Muscle layer of duodenum (tissue), 2 donors: ENCODE data around the gene CFAP298.
"Not testable (repeated sequence)": the region's sequence is repeated elsewhere in the genome, so short reads cannot be mapped to it uniquely, and the experiment has no call there.

Source experiments
- H3K27ac ChIP-seq: one replicate; pipeline ENCODE4 v1.7.0; 2013; ENCODE audit warnings: mild to moderate bottlenecking, low read length
- H3K27me3 ChIP-seq: one replicate; pipeline ENCODE4 v1.7.0; 2013; ENCODE audit warnings: low read depth, mild to moderate bottlenecking, control low read depth, low read length
- H3K36me3 ChIP-seq, 2 donors: one replicate each; pipeline ENCODE4 v1.7.0; 2013; ENCODE audit warnings: low read length in 2 of 2, control low read depth in 1 of 2, mild to moderate bottlenecking in 1 of 2; ENCODE audit not compliant: insufficient read depth in 2 of 2, control insufficient read depth in 1 of 2
- H3K4me1 ChIP-seq, 2 donors: one replicate each; pipeline ENCODE4 v1.7.0; 2013; ENCODE audit warnings: low read length in 2 of 2, mild to moderate bottlenecking in 2 of 2, control low read depth in 1 of 2, moderate library complexity in 1 of 2; ENCODE audit not compliant: insufficient read depth in 2 of 2, control insufficient read depth in 1 of 2
- H3K4me3 ChIP-seq, 2 donors: one replicate each; pipeline ENCODE4 v1.7.0; 2013; ENCODE audit warnings: low read length in 2 of 2, low read depth in 1 of 2, mild to moderate bottlenecking in 1 of 2
- H3K9me3 ChIP-seq, 2 donors: one replicate each; pipeline ENCODE4 v1.7.0; 2013; ENCODE audit warnings: low read length in 2 of 2, control low read depth in 1 of 2, mild to moderate bottlenecking in 1 of 2; ENCODE audit not compliant: control insufficient read depth in 1 of 2
- donor health status: healthy.

CFAP298 gene

DNA sequence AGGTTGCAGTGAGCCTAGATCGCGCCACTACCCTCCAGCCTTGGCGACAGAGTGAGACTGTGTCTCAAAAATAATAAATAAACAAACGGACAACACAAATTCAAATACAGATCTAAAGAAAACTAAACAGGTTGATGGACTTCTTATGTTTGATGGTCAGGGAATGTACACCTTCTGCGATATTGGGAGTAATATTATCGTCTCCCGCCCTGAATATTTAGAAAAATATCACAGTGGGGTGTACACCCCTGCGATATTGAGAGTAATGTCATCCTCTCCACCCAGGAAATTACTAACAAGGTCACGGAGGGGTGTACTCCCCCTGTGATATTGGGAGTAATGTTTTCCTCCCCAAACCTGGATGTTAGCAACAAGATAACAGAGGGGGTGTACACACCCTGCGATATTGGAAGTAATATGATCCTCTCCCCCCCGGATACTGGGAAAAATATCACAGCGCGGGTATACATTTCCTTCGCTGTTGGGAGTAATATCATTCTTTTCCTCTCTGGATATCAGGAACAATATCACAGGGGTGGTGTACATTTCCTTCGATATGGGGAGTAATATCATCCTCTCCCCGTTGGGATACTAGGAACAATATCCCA is 1.4 kb upstream of the CFAP298 start:
- peak overlapping the region; percentile 93 to 100 for H3K4me3 ChIP-seq
- peak overlapping the region; percentile 87 for H3K27ac ChIP-seq
- peaks cover 0 to 15% of the 10 kb centered on the region in 2 donors for H3K4me1 ChIP-seq
- no peaks in the 10 kb centered on the region for H3K27me3 ChIP-seq
- H3K36me3 ChIP-seq, result peaks cover 5 to 12% of the 10 kb centered on the region in 2 donors
- no peaks in the 10 kb centered on the region for H3K9me3 ChIP-seq

GRCh38 chr21:32612999-32613337 is 791 bp upstream of the CFAP298 start:
- peak overlapping the region; percentile 93 to 100 for H3K4me3 ChIP-seq
- peak overlapping the region; percentile 87 for H3K27ac ChIP-seq
- no peaks in the 10 kb centered on the region for H3K27me3 ChIP-seq
- H3K9me3 ChIP-seq, result no peaks in the 10 kb centered on the region
- H3K4me1 ChIP-seq, result peaks cover 0 to 15% of the 10 kb centered on the region in 2 donors
- H3K36me3 ChIP-seq, result peaks cover 5 to 13% of the 10 kb centered on the region in 2 donors

- Histone ChIP-seq H3K36me3 (peaks cover 11 to 20% of the 10 kb centered on the region in 2 donors), H3K27ac (peak overlapping the region; percentile 87), H3K4me3 (peak overlapping the region; percentile 93 to 100), H3K9me3 (no peaks in the 10 kb centered on the region), H3K4me1 (peaks cover 0 to 15% of the 10 kb centered on the region in 2 donors), H3K27me3 (no peaks in the 10 kb centered on the region)
These were observed 643 bp downstream of the CFAP298 start for GRCh38 chr21:32611471-32611997.

DNA sequence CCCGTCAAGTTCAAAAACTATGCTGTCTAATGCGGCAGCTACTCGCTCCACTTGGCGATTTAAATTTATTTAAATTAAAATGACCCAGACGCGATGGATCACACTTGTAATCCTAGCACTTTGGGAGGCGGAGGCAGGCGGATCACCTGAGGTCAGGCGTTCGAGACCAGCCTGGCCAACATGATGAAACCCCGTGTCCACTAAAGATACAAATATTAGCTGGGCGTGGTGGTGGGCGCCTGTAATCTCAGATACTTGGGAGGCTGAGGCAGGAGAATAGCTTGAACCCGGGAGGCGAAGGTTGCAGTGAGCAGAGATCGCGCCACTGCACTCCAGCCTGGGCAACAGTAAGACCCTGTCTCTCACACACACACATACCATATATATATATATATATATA is 1.2 kb downstream of the CFAP298 start:
- peaks cover 17 to 26% of the 10 kb centered on the region in 2 donors for H3K36me3 ChIP-seq
- H3K9me3 ChIP-seq, H3K4me3 ChIP-seq, H3K27ac ChIP-seq, H3K27me3 ChIP-seq: not testable (repeated sequence)
- peaks cover 0 to 15% of the 10 kb centered on the region in 2 donors for H3K4me1 ChIP-seq

- Histone ChIP-seq H3K27ac (no peak overlapping the region), H3K4me1 (peaks cover 0 to 15% of the 10 kb centered on the region in 2 donors), H3K36me3 (peaks cover 36 to 46% of the 10 kb centered on the region in 2 donors), H3K27me3 (no peaks in the 10 kb centered on the region), H3K4me3 (no peak overlapping the region), H3K9me3 (no peaks in the 10 kb centered on the region)
These were observed 3.3 kb downstream of the CFAP298 start for GRCh38 chr21:32608851-32609250.

- H3K4me3 ChIP-seq, result no peak overlapping the region
- peaks cover 0 to 3% of the 10 kb centered on the region in 2 donors for H3K4me1 ChIP-seq
- H3K27ac ChIP-seq, result no peak overlapping the region
- H3K27me3 ChIP-seq, result no peaks in the 10 kb centered on the region
- H3K9me3 ChIP-seq, result no peaks in the 10 kb centered on the region
- H3K36me3 ChIP-seq, result peaks cover 55 to 67% of the 10 kb centered on the region in 2 donors
These were observed 6.7 kb downstream of the CFAP298 start for GRCh38 chr21:32605469-32605868.

- H3K27ac ChIP-seq, result no peak overlapping the region
- H3K4me3 ChIP-seq, result no peak overlapping the region
- no peaks in the 10 kb centered on the region for H3K9me3 ChIP-seq
- H3K27me3 ChIP-seq, result no peaks in the 10 kb centered on the region
- no peaks in the 10 kb centered on the region for H3K4me1 ChIP-seq
- H3K36me3 ChIP-seq, result peaks cover 58 to 64% of the 10 kb centered on the region in 2 donors
These were observed 7.7 kb downstream of the CFAP298 start for GRCh38 chr21:32604464-32604863.

- no peaks in the 10 kb centered on the region for H3K4me1 ChIP-seq
- H3K36me3 ChIP-seq, result peaks cover 55 to 61% of the 10 kb centered on the region in 2 donors
- no peak overlapping the region for H3K27ac ChIP-seq
- H3K27me3 ChIP-seq, result no peaks in the 10 kb centered on the region
- no peak overlapping the region for H3K4me3 ChIP-seq
- H3K9me3 ChIP-seq, result no peaks in the 10 kb centered on the region
These were observed 9.0 kb downstream of the CFAP298 start for GRCh38 chr21:32603131-32603530.

DNA sequence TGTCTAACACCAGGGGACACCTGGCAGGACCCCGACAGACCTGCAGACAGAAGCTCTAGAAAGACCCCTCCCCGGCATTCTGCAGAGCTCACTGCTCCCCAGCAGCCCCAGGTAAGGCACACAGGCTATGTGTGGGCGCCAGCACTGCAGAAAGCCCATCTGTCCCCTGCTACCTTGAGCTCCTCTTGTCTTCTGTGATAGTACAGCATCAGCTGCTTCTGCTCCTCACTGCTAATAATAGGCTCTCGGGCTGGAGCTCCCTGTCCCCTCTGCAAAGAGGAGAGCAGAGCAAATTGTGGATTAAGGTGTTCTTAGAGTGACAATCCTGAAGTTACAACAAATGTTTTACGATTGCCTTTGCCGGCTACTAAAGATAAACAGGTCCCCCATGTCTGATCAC is 10.1 kb downstream of the CFAP298 start:
- no peaks in the 10 kb centered on the region for H3K27me3 ChIP-seq
- no peaks in the 10 kb centered on the region for H3K9me3 ChIP-seq
- no peaks in the 10 kb centered on the region for H3K4me1 ChIP-seq
- no peak overlapping the region for H3K4me3 ChIP-seq
- H3K36me3 ChIP-seq, result peaks cover 47 to 61% of the 10 kb centered on the region in 2 donors
- H3K27ac ChIP-seq, result no peak overlapping the region

DNA sequence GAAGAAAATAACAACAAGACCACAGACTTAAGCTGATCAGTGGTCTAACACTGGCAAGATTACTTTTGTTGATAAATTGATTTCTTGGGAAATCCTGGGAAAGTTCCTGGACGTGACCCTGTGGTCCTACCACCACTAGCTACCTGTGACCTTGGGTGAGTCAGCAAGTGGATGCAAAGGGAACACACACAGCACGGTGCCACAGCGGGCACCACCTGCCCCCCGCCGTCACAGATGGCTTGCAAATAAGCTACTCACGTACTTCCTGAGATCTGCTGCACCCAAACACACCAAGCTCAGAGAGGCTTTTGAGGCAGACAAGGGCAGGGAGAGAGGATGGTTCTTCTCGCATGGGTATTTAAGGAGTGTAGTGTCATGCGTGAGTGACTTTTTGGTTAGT is 12.7 kb downstream of the CFAP298 start:
- H3K36me3 ChIP-seq, result peaks cover 28 to 38% of the 10 kb centered on the region in 2 donors
- H3K9me3 ChIP-seq, result no peaks in the 10 kb centered on the region
- no peak overlapping the region for H3K27ac ChIP-seq
- no peak overlapping the region for H3K4me3 ChIP-seq
- H3K27me3 ChIP-seq, result no peaks in the 10 kb centered on the region
- no peaks in the 10 kb centered on the region for H3K4me1 ChIP-seq

DNA sequence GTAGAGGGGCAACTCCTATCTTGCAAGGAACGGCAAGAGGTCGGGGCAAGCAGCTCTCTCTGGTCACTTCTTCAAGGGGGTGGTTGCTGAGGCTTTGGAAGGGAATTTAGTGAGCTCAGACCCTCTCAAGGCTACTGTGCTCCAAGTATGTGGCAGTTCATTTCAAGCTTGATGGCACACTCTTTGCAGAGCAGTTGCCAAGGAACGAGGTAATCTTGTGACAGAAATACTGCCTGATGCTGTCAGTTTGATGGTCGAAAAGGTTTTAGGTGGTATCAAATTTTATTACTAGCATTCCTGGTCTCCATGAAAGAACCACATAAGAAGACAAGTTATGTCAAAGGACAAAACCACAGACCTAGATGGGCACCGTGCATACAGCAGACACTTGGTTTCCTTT is 13.1 kb downstream of the CFAP298 start:
- Histone ChIP-seq H3K27ac (no peak overlapping the region), H3K4me1 (no peaks in the 10 kb centered on the region), H3K27me3 (no peaks in the 10 kb centered on the region), H3K36me3 (peaks cover 23 to 34% of the 10 kb centered on the region in 2 donors), H3K4me3 (no peak overlapping the region), H3K9me3 (no peaks in the 10 kb centered on the region)

- Histone ChIP-seq H3K4me1 (no peaks in the 10 kb centered on the region), H3K27ac (no peak overlapping the region), H3K4me3 (no peak overlapping the region), H3K9me3 (no peaks in the 10 kb centered on the region), H3K36me3 (peaks cover 4 to 15% of the 10 kb centered on the region in 2 donors), H3K27me3 (no peaks in the 10 kb centered on the region)
These were observed 15.0 kb downstream of the CFAP298 start for GRCh38 chr21:32597205-32597604.
